Colon (tissue), 2 donors: ENCODE data around the gene C16orf90.

Experiments used
- FAIRE-seq: peaks from 2 replicates; lab custom pipeline; 2012; peaks lifted over from hg19 to GRCh38; lab: Jason Lieb, UNC
- donor health status: control.
- donor health status: control.

The C16orf90 gene

GRCh38 chr16:3465911-3466584, 29.2 kb downstream of the C16orf90 start:
- FAIRE-seq: no peak

- no peak for FAIRE-seq
Observed at GRCh38 chr16:3465301-3465700, 30.0 kb downstream of the C16orf90 start.

GRCh38 chr16:3461151-3461550, 34.1 kb downstream of the C16orf90 start:
- FAIRE-seq: no peak

GRCh38 chr16:3460585-3460984, 34.7 kb downstream of the C16orf90 start:
- no peak for FAIRE-seq

- no peak for FAIRE-seq
Observed at GRCh38 chr16:3460121-3460520, 35.2 kb downstream of the C16orf90 start.

- FAIRE-seq: no peak
Observed at GRCh38 chr16:3459401-3460090, 35.7 kb downstream of the C16orf90 start.

- peak; percentile 24 for FAIRE-seq
Observed at GRCh38 chr16:3458852-3459361, 36.4 kb downstream of the C16orf90 start.

- no peak for FAIRE-seq
Observed at GRCh38 chr16:3458278-3458851, 36.9 kb downstream of the C16orf90 start.

- FAIRE-seq: no peak
Observed at GRCh38 chr16:3457434-3458252, 37.6 kb downstream of the C16orf90 start.

GRCh38 chr16:3454631-3455147, 40.6 kb downstream of the C16orf90 start:
- no peak for FAIRE-seq

GRCh38 chr16:3454093-3454492, 41.2 kb downstream of the C16orf90 start:
- no peak for FAIRE-seq

- FAIRE-seq: no peak
Observed at GRCh38 chr16:3444032-3444388, 51.3 kb downstream of the C16orf90 start.
